Breast epithelium (tissue), 3 donors: ENCODE data around the gene NXPH4.

Experiments used
- CTCF ChIP-seq, 3 donors: fragments of 450-650 bp; IDR thresholded peaks; one replicate each; pipeline ENCODE4 v1.5.1; 2016 to 2017; ENCODE audit warnings: antibody characterized with exemption in 3 of 3, mild to moderate bottlenecking in 3 of 3, moderate library complexity in 3 of 3
- POLR2AphosphoS5 ChIP-seq, 3 donors: sonication (generic); formaldehyde crosslinking; IDR thresholded peaks; one replicate each; pipeline ENCODE4 v1.6.1; 2017; ENCODE audit warnings: antibody characterized with exemption in 3 of 3

DNA sequence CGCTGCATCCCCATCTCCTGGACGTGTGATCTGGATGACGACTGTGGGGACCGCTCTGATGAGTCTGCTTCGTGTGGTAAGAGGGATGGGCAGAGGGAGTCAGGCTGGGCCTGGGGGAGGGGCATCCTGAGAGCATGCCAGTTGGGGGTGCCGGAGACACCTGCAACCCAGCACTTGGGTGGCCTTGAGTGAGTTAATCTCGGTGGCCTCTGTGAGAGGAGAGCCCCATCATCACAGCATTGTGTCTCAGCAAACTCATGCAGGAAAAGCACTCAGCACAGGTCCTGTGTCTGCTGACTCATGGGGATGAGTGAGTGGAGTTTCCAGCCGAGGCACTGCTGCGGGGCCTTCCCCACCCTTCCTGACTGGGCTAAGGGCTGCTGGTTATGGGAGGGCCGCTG lies 49.6 kb upstream of the NXPH4 start:
- TF ChIP-seq POLR2AphosphoS5 (IDR thresholded peaks at IDR 0.05) (no peak), CTCF (IDR thresholded peaks at IDR 0.05) (no peak)
